DOHH2 (cell line): ENCODE data around the gene PRDM15.

Experiments used
- H3F3A ChIP-seq: fragments of 200-600 bp; sonication (generic), shearing (Covaris generic); 2 replicates; pipeline ENCODE4 v1.6.0; 2016; ENCODE audit warnings: antibody characterized with exemption, mild to moderate bottlenecking; ENCODE audit not compliant: control insufficient read depth, insufficient read depth
- H3K27ac ChIP-seq: fragments of 200-600 bp; sonication (generic); 2 replicates; pipeline ENCODE4 v1.5.1; 2014; ENCODE audit warnings: low read depth, mild to moderate bottlenecking, low read length, moderate library complexity
- H3K27me3 ChIP-seq: fragments of 200-600 bp; sonication (generic); 2 replicates; pipeline ENCODE4 v1.6.1; 2014; ENCODE audit warnings: mild to moderate bottlenecking, low read length, mixed read lengths; ENCODE audit not compliant: control insufficient read depth
- H3K36me3 ChIP-seq: fragments of 200-600 bp; sonication (generic); 2 replicates; pipeline ENCODE4 v1.6.1; 2014; ENCODE audit warnings: mild to moderate bottlenecking, low read length, moderate library complexity, mixed read lengths; ENCODE audit not compliant: control insufficient read depth
- H3K4me1 ChIP-seq: fragments of 200-600 bp; sonication (generic); 2 replicates; pipeline ENCODE4 v1.6.1; 2014; ENCODE audit warnings: mild to moderate bottlenecking, low read length, mixed read lengths; ENCODE audit not compliant: control insufficient read depth
- H3K4me2 ChIP-seq: fragments of 200-600 bp; sonication (generic); 2 replicates; pipeline ENCODE4 v1.6.0; 2014; ENCODE audit warnings: mild to moderate bottlenecking, low read length, moderate library complexity
- H3K4me3 ChIP-seq: fragments of 200-600 bp; sonication (generic); 2 replicates; pipeline ENCODE4 v1.5.1; 2014; ENCODE audit warnings: mild to moderate bottlenecking, low read length, mixed read lengths
- H3K79me2 ChIP-seq: fragments of 200-600 bp; sonication (generic); 2 replicates; pipeline ENCODE4 v1.6.1; 2014; ENCODE audit warnings: mild to moderate bottlenecking, low read length, mixed read lengths; ENCODE audit not compliant: control insufficient read depth
- H3K9me2 ChIP-seq: fragments of 200-600 bp; sonication (generic); replicated peaks from 2 replicates; pipeline ENCODE4 v1.6.1; 2014; ENCODE audit warnings: mild to moderate bottlenecking, low read length, mixed read lengths; ENCODE audit not compliant: control insufficient read depth
- H3K9me3 ChIP-seq: fragments of 200-600 bp; sonication (generic); 2 replicates; pipeline ENCODE4 v1.6.1; 2014; ENCODE audit warnings: antibody characterized with exemption, low read length, mixed read lengths; ENCODE audit not compliant: control insufficient read depth, insufficient read depth
- H4K20me1 ChIP-seq: fragments of 200-600 bp; sonication (generic); 2 replicates; pipeline ENCODE4 v1.6.0; 2014; ENCODE audit warnings: low read depth, mild to moderate bottlenecking, antibody characterized with exemption, low read length, moderate library complexity; ENCODE audit not compliant: control insufficient read depth, insufficient read depth
- EZH2phosphoT487 ChIP-seq: fragments of 200-600 bp; sonication (generic); IDR thresholded peaks from 2 replicates; pipeline ENCODE4 v1.6.1; 2017; ENCODE audit warnings: borderline replicate concordance, mild to moderate bottlenecking, antibody characterized with exemption, low read length, moderate library complexity, mixed read lengths
- TF ChIP-seq, protein P1 (sequence below): fragments of 200-600 bp; sonication (generic); IDR thresholded peaks from one replicate; pipeline ENCODE4 v1.5.1; 2014; ENCODE audit warnings: antibody characterized with exemption, mild to moderate bottlenecking, low read depth, low read length; ENCODE audit not compliant: poor library complexity, severe bottlenecking

Gene PRDM15

DNA sequence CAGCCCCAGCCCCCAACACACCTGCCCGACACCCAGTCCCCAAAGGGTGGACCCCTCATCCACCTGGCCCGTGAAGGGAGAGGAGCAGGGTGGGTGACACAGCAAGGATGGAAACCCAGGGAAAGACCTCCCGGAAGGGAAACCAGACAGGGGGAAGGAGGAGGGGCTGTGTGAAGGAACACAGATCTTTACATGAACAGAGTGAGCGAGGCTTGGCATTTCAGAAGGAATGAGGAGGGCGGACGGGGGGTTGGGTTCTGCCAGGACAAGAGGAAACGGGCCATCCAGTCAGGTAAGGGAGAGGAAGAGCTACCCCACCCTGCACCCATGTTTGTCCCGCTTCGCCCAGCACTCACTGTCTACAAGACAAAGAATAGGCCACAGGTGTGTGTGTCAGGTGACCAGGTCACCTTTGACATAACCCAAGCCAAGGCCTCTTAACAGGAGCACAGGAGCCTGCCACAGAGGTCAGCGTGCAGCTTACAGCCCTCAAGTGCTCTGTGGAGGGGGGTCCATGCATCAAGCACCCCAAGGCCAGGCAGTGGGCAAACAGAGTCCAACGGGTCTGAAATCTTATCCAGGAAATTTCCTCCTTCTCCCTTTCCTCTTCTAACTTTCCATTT is 18.0 kb upstream of the PRDM15 start:
- H3K4me2 ChIP-seq, result no peak overlapping the region
- H3K4me1 ChIP-seq, result peaks cover 57% of the 10 kb centered on the region
- H3K9me3 ChIP-seq, result no peaks in the 10 kb centered on the region
- no peaks in the 10 kb centered on the region for H3K27me3 ChIP-seq
- TF ChIP-seq, protein P1, sequence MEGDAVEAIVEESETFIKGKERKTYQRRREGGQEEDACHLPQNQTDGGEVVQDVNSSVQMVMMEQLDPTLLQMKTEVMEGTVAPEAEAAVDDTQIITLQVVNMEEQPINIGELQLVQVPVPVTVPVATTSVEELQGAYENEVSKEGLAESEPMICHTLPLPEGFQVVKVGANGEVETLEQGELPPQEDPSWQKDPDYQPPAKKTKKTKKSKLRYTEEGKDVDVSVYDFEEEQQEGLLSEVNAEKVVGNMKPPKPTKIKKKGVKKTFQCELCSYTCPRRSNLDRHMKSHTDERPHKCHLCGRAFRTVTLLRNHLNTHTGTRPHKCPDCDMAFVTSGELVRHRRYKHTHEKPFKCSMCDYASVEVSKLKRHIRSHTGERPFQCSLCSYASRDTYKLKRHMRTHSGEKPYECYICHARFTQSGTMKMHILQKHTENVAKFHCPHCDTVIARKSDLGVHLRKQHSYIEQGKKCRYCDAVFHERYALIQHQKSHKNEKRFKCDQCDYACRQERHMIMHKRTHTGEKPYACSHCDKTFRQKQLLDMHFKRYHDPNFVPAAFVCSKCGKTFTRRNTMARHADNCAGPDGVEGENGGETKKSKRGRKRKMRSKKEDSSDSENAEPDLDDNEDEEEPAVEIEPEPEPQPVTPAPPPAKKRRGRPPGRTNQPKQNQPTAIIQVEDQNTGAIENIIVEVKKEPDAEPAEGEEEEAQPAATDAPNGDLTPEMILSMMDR, result no peak
- TF ChIP-seq EZH2phosphoT487, result no peak
- no peak overlapping the region for H3K27ac ChIP-seq
- H4K20me1 ChIP-seq, result no peaks in the 10 kb centered on the region
- no peak overlapping the region for H3K4me3 ChIP-seq
- no peaks in the 10 kb centered on the region for H3K9me2 ChIP-seq
- H3K36me3 ChIP-seq, result peaks cover 10% of the 10 kb centered on the region
- no peaks in the 10 kb centered on the region for H3K79me2 ChIP-seq
- peaks cover 15% of the 10 kb centered on the region for H3F3A ChIP-seq

DNA sequence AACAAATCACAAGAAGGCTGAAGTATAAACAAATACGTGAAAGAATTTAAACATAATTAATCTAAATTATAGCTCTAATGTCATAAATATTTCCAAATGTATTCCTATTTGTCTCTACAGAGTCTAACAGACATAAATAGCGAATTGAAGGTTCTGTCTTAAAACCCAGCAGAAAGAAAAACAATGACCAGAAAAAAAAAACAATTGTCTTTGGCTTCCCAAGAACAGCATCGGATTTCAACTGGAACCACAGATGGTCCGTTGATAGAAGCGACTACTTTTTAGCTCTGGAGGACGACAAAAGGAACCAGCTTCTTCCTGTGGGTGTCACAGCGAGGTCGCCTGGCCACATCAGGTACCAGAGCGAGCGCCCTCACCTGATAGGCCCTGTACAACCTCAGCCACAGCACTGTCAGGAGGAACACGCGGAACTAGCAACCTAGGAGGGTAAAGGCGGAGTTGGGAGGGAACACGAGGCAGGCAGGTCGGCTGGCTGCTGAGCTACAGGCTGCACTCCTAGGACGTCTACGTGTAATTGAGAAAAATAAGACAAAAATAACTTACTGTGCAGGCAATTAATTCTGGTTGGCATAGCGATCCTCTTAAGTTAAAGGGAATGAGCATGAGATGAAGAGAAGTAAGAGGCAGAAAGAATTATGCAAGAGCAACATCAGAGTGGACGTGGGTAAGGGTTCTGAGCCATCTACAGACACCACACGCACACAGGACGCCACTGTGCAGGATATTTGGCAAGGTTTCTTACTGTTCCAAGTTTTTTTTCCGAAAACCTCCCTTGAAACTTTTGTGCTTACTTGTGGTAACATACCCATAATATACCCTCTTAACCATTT is 16.7 kb upstream of the PRDM15 start:
- Histone ChIP-seq H3K27me3 (no peaks in the 10 kb centered on the region), H3K79me2 (no peaks in the 10 kb centered on the region), H3K27ac (peak overlapping the region; percentile 83), H3K36me3 (peaks cover 7% of the 10 kb centered on the region; the same call in 1 of the 2 replicates), H3K9me2 (no peaks in the 10 kb centered on the region), H3K9me3 (no peaks in the 10 kb centered on the region), H3K4me3 (peak overlapping the region; percentile 27), H3K4me1 (peaks cover 68% of the 10 kb centered on the region), H4K20me1 (no peaks in the 10 kb centered on the region), H3K4me2 (peak overlapping the region; percentile 52), H3F3A (peaks cover 15% of the 10 kb centered on the region)
- TF ChIP-seq, protein P1, result peak; percentile 78
- TF ChIP-seq EZH2phosphoT487, result no peak

GRCh38 chr21:41894922-41895557 is 15.9 kb upstream of the PRDM15 start:
- H3K79me2 ChIP-seq, result no peaks in the 10 kb centered on the region
- peak overlapping the region; percentile 83 for H3K27ac ChIP-seq
- no peaks in the 10 kb centered on the region for H3K27me3 ChIP-seq
- no peaks in the 10 kb centered on the region for H4K20me1 ChIP-seq
- peaks cover 7% of the 10 kb centered on the region; the same call in 1 of the 2 replicates for H3K36me3 ChIP-seq
- no peak for TF ChIP-seq EZH2phosphoT487
- TF ChIP-seq, protein P1, result no peak
- peaks cover 15% of the 10 kb centered on the region for H3F3A ChIP-seq
- H3K9me3 ChIP-seq, result no peaks in the 10 kb centered on the region
- peak overlapping the region; percentile 24 for H3K4me3 ChIP-seq
- no peaks in the 10 kb centered on the region for H3K9me2 ChIP-seq
- peaks cover 68% of the 10 kb centered on the region for H3K4me1 ChIP-seq
- peak overlapping the region; percentile 52 for H3K4me2 ChIP-seq
